K562 (cell line): ENCODE results near the gene CHL1. TPM values are rescaled to one million over a fixed set of nuclear protein-coding genes. Genes with fewer than 3 reads are reported as not detected.

Experiments
- ATAC-seq: fragments of 200-7000 bp; cut with Tn5 transposase; 3 replicates; pipeline ENCODE4 v1.9.1; 2020; ENCODE audit warnings: moderate library complexity
- BruUV-seq: library from RNA; stranded (reverse); fragments of 400-500 nt; replicated peaks from 2 replicates; lab custom pipeline; 2021; lab: Mats Ljungman, UMichigan
- CTCF ChIA-PET: fragments of 300-600 bp; formaldehyde crosslinking; extraction: SDS; loops from one replicate; lab custom pipeline; 2021; ENCODE audit warnings: low intra/inter-chr PET ratio; lab: Yijun Ruan, JAX
- POLR2A ChIA-PET: fragments of 300-600, 350-650 bp; sonication (Branson Sonifier 250); formaldehyde crosslinking; extraction: SDS; loops from one replicate; lab custom pipeline; 2021; ENCODE audit warnings: antibody characterized with exemption, inconsistent platforms; lab: Yijun Ruan, JAX
- DNase-seq, 4 experiments: peaks; one replicate each; pipeline versions ENCODE4 v3.0.0 to v3.0.0-alpha.2; 2011 to 2018; ENCODE audit warnings: low spot score in 3 of 4, mixed read lengths in 3 of 4; ENCODE audit errors: extremely low read depth in 1 of 4
- FAIRE-seq: peaks from 2 replicates; lab custom pipeline; 2011; peaks lifted over from hg19 to GRCh38; lab: Jason Lieb, UNC
- H2AFZ ChIP-seq: 2 replicates; pipeline ENCODE4 v1.6.0; 2011; ENCODE audit warnings: low read depth, low read length, control low read depth, inconsistent platforms
- H3K27ac ChIP-seq: fragments of 200-600 bp; 3 replicates; pipeline ENCODE4 v1.8.0; 2011; ENCODE audit warnings: low read depth, mild to moderate bottlenecking, control low read depth, inconsistent platforms, low read length, moderate library complexity, mixed read lengths; ENCODE audit errors: extremely low read depth
- H3K27me3 ChIP-seq, 2 experiments: fragments of 300-600 bp in 1 of 2; 2 replicates in 1 of 2; 3 replicates in 1 of 2; pipeline versions ENCODE4 v1.6.0 to v1.8.0; 2011; ENCODE audit warnings: inconsistent platforms in 2 of 2, low read length in 2 of 2, mild to moderate bottlenecking in 1 of 2, mixed read lengths in 1 of 2, moderate library complexity in 1 of 2; ENCODE audit not compliant: control insufficient read depth in 2 of 2, insufficient read depth in 2 of 2
- H3K36me3 ChIP-seq: fragments of 300-600 bp; 3 replicates; pipeline ENCODE4 v1.8.0; 2011; ENCODE audit warnings: mild to moderate bottlenecking, low read length, inconsistent platforms; ENCODE audit not compliant: control insufficient read depth, insufficient read depth
- H3K4me1 ChIP-seq, 2 experiments: fragments of 200-600 bp in 1 of 2; replicated peaks in 1 of 2; 2 replicates in 1 of 2; 3 replicates in 1 of 2; pipeline versions ENCODE4 v1.5.1 to v1.8.0; 2011; ENCODE audit warnings: inconsistent platforms in 2 of 2, low read length in 2 of 2, mild to moderate bottlenecking in 1 of 2, mixed read lengths in 1 of 2, moderate library complexity in 1 of 2; ENCODE audit not compliant: control insufficient read depth in 2 of 2, insufficient read depth in 2 of 2
- H3K4me2 ChIP-seq: 2 replicates; pipeline ENCODE4 v1.6.1; 2011; ENCODE audit warnings: low read length, control low read depth, inconsistent platforms, mixed read lengths; ENCODE audit not compliant: insufficient read depth
- H3K4me3 ChIP-seq: fragments of 200-600 bp; sonication (generic), shearing (Covaris generic); 2 replicates; pipeline ENCODE4 v1.5.1; 2016; ENCODE audit warnings: control low read depth, inconsistent platforms
- H3K79me2 ChIP-seq: fragments of 200-600 bp; 3 replicates; pipeline ENCODE4 v1.8.0; 2011; ENCODE audit warnings: low read length, inconsistent platforms; ENCODE audit not compliant: control insufficient read depth, insufficient read depth
- H3K9ac ChIP-seq, 2 experiments: 2 replicates each; pipeline versions ENCODE4 v1.6.0 to v1.6.1; 2011; ENCODE audit warnings: low read depth in 2 of 2, low read length in 2 of 2, control low read depth in 1 of 2, inconsistent platforms in 1 of 2, mild to moderate bottlenecking in 1 of 2, mixed read lengths in 1 of 2; ENCODE audit not compliant: insufficient read depth in 1 of 2
- H3K9me1 ChIP-seq: one replicate; pipeline ENCODE4 v1.6.0; 2011; ENCODE audit warnings: inconsistent platforms, mild to moderate bottlenecking, low read length, moderate library complexity; ENCODE audit not compliant: control insufficient read depth, insufficient read depth
- H3K9me3 ChIP-seq: replicated peaks from 2 replicates; pipeline ENCODE4 v1.5.1; 2011; ENCODE audit warnings: low read depth, low read length, inconsistent platforms; ENCODE audit not compliant: control insufficient read depth, insufficient read depth
- H4K20me1 ChIP-seq: replicated peaks from 2 replicates; pipeline ENCODE4 v1.6.1; 2011; ENCODE audit warnings: low read length, inconsistent platforms, mixed read lengths; ENCODE audit not compliant: control insufficient read depth, insufficient read depth
- AFF1 ChIP-seq, 2 experiments: fragments of 450-650 bp; IDR thresholded peaks; 2 replicates each; pipeline ENCODE4 v1.6.1; 2018; ENCODE audit warnings: mild to moderate bottlenecking in 2 of 2, low read depth in 1 of 2; ENCODE audit not compliant: partially characterized antibody in 2 of 2
- DNMT1 ChIP-seq: fragments of 450-650 bp; IDR thresholded peaks from 2 replicates; pipeline ENCODE4 v1.6.1; 2016; ENCODE audit warnings: antibody characterized with exemption, mild to moderate bottlenecking
- HES1 ChIP-seq: fragments of 450-650 bp; IDR thresholded peaks from 2 replicates; pipeline ENCODE4 v1.6.1; 2016; ENCODE audit warnings: low read depth, mild to moderate bottlenecking, moderate library complexity
- KLF1 ChIP-seq: fragments of 450-650 bp; IDR thresholded peaks from 2 replicates; pipeline ENCODE4 v1.6.1; 2016; ENCODE audit warnings: missing genetic modification characterization, missing compliant biosample characterization
- NFATC3 ChIP-seq: fragments of 450-650 bp; IDR thresholded peaks from 2 replicates; pipeline ENCODE4 v1.6.1; 2017; ENCODE audit warnings: mild to moderate bottlenecking
- NRF1 ChIP-seq, 2 experiments: fragments of 450-650 bp; IDR thresholded peaks in 1 of 2; conservative IDR thresholded peaks in 1 of 2; 2 replicates each; pipeline ENCODE4 v1.6.1; 2014; ENCODE audit warnings: mild to moderate bottlenecking in 2 of 2
- PTTG1 ChIP-seq: fragments of 450-650 bp; IDR thresholded peaks from 2 replicates; pipeline ENCODE4 v1.6.1; 2016; ENCODE audit warnings: low read depth, mild to moderate bottlenecking, missing genetic modification characterization, missing compliant biosample characterization
- TBL1XR1 ChIP-seq, 2 experiments: IDR thresholded peaks; 2 replicates each; pipeline ENCODE4 v1.6.1; 2012; ENCODE audit warnings: improper control_type of control experiment in 2 of 2, low read length in 2 of 2, mild to moderate bottlenecking in 1 of 2
- TCF7 ChIP-seq: sonication (generic); IDR thresholded peaks from 2 replicates; pipeline ENCODE4 v1.6.1; 2016; ENCODE audit warnings: antibody characterized with exemption, borderline replicate concordance
- THRB ChIP-seq: fragments of 450-650 bp; formaldehyde crosslinking; conservative IDR thresholded peaks from 2 replicates; pipeline ENCODE4 v1.4.0; 2022; ENCODE audit warnings: mild to moderate bottlenecking, missing genetic modification characterization
- ZNF224 ChIP-seq: sonication (generic); formaldehyde crosslinking; IDR thresholded peaks from 2 replicates; pipeline ENCODE4 v1.8.0; 2022; ENCODE audit warnings: mild to moderate bottlenecking, missing genetic modification reagents
- WGBS: fragments of 100-300 bp; shearing (Covaris generic); methylation state at CpG from one replicate; pipeline ENCODE4 v1.1.6; 2016; ENCODE audit warnings: low coverage, mixed read lengths; ENCODE audit not compliant: insufficient coverage; ENCODE audit errors: missing lambda C conversion rate; 5-methylcytosine and 5-hydroxymethylcytosine counted together
- in situ Hi-C: fragments of 300-500 bp; cut with MboI; formaldehyde crosslinking; loops from 4 replicates; pipeline ENCODE4 v1.15.0; 2018; ENCODE audit warnings: inconsistent platforms, mixed read lengths
- intact Hi-C: fragments of 100-400 bp; cut with micrococcal nuclease; formaldehyde crosslinking; loops from 2 replicates; pipeline ENCODE4 v1.14.2; 2022
- polyA plus RNA-seq, 8 experiments: library from polyadenylated mRNA; depleted of rRNA in 4 of 8; stranded (reverse) in 5 of 8; unstranded in 3 of 8; fragments of >200 nt; fragmentation: Nextera tagmentation in 2 of 8; fragmentation: Illumina TruSeq in 1 of 8; extraction: Ambion mirVana in 2 of 8; extraction: Trizol in 1 of 8; gene quantifications; 2 replicates each; pipeline versions ENCODE4 v1.2.1 to v1.2.3, GENCODE V29; 2011 to 2014; ENCODE audit warnings: inconsistent platforms in 1 of 8, missing spikeins in 1 of 8
- total RNA-seq, 7 experiments: library from RNA; depleted of rRNA in 6 of 7; stranded (reverse); fragments of >200 nt in 6 of 7; fragmentation: Illumina TruSeq in 2 of 7; extraction: Trizol in 2 of 7; gene quantifications; 2 replicates each; pipeline versions ENCODE4 v1.2.1 to v1.2.3, GENCODE V29; 2011 to 2021; ENCODE audit warnings: low replicate concordance in 1 of 7
- TF ChIP-seq, protein P1 (sequence below): fragments of 450-650 bp; IDR thresholded peaks from 2 replicates; pipeline ENCODE4 v1.6.1; 2014; ENCODE audit warnings: low read depth, mild to moderate bottlenecking, moderate library complexity, borderline replicate concordance

The CHL1 gene
- total and polyA plus RNA-seq, 9 of the 15 experiments (the other 6 are each of a cell fraction or from before 2014, with no cell fraction given), result 0.02 TPM; not detected in 8

DNA sequence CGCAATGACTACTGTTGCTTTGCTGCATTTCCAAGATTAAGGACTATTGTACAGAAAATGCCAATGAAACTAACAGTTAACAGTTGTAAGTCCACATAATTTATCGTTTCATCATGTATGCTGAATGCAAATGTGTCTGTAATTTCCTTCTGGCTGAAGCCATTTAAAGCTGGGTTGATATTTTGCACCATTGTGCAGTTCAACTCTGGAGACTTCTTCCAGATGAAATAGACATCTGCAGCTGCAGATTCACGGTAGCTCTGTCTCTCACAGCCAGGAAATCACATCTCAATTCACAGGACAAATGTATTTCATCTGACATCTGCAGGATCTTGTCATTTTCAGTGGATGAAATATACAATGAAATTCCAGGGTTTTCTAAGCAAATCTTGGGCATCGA, 145.4 kb downstream of the CHL1 start:
- TF ChIP-seq DNMT1 (no peak), TCF7 (no peak), THRB (no peak), NFATC3 (no peak), PTTG1 (no peak), ZNF224 (CRISPR knock-in tag) (no peak), KLF1 (tag) (no peak), TBL1XR1 (IDR thresholded peaks at IDR 0.05; ENCODE audit: low read length in 2 of 2) (no peak), HES1 (no peak), NRF1 (conservative IDR thresholded peaks at IDR 0.05 in 1 of 2, IDR thresholded peaks at IDR 0.05 in 1 of 2) (no peak), AFF1 (IDR thresholded peaks at IDR 0.05; ENCODE audit: low read depth in 1 of 2, partially characterized antibody in 2 of 2) (no peak)
- TF ChIP-seq, protein P1, sequence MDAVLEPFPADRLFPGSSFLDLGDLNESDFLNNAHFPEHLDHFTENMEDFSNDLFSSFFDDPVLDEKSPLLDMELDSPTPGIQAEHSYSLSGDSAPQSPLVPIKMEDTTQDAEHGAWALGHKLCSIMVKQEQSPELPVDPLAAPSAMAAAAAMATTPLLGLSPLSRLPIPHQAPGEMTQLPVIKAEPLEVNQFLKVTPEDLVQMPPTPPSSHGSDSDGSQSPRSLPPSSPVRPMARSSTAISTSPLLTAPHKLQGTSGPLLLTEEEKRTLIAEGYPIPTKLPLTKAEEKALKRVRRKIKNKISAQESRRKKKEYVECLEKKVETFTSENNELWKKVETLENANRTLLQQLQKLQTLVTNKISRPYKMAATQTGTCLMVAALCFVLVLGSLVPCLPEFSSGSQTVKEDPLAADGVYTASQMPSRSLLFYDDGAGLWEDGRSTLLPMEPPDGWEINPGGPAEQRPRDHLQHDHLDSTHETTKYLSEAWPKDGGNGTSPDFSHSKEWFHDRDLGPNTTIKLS, result no peak
- intact Hi-C loops (no loop called here), in situ Hi-C loops (no loop called here)
- POLR2A ChIA-PET, result no interaction called here
- Histone ChIP-seq H2AFZ (no peak overlapping the region), H3K9me3 (peaks cover 2% of the 10 kb centered on the region; the same call in 1 of the 2 replicates), H3K4me3 (no peak overlapping the region), H4K20me1 (no peaks in the 10 kb centered on the region), H3K27me3 (no peaks in the 10 kb centered on the region), H3K9ac (no peak overlapping the region), H3K9me1 (no peaks in the 10 kb centered on the region), H3K27ac (no peak overlapping the region), H3K4me1 (no peaks in the 10 kb centered on the region), H3K36me3 (no peaks in the 10 kb centered on the region), H3K79me2 (no peaks in the 10 kb centered on the region), H3K4me2 (no peak overlapping the region)
- CTCF ChIA-PET, result no interaction called here
- no peak for ATAC-seq
- BruUV-seq, result no TSS peak
- FAIRE-seq, result no peak
- no peak for DNase-seq
- 2% methylated on average over 4 of the region's 4 CpGs for WGBS
